HG03097 (cell line): ENCODE measurements around the gene ISM1.
"Not testable (repeated sequence)": the region's sequence is repeated elsewhere in the genome, so short reads cannot be mapped to it uniquely, and the experiment has no call there.

ENCODE experiments used
- ATAC-seq: cut with Tn5 transposase; IDR thresholded peaks from one replicate; pipeline ENCODE4 v1.9.1; 2021; ENCODE audit not compliant: unreplicated experiment, low FRiP score

Gene ISM1

GRCh38 chr20:13221313-13221672 lies 219 bp downstream of the ISM1 start:
- peak; percentile 37 for ATAC-seq

DNA sequence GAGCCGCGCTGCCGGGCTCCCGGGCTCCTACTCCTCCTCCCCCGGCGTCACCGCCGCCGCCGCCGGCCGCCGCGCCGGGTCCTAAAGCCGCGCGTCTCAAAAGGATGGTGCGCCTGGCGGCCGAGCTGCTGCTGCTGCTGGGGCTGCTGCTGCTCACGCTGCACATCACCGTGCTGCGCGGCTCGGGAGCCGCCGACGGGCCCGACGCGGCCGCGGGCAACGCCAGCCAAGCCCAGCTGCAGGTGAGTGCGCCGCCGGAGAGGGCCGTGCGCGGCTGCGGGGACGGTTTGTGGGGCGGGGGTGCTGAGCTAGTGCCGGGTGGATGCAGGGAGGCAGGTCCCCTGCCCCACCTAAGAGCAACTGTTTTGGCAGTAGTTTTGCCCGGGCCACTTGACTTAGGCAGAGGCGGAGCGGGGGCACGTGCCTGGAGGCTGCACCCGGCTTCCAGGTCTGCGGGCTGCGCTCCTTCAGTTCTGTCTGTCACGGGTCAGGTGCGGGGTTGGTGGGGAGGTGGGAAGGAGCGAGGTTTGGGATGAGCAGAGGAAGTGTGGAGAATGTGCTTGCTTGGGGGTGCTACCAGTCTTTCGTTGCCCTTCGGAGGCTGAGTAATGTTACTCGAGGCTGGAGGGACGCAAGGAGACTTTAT lies 722 bp downstream of the ISM1 start:
- peak; percentile 93 for ATAC-seq

GRCh38 chr20:13222319-13222716 lies 1.2 kb downstream of the ISM1 start:
- no peak for ATAC-seq

DNA sequence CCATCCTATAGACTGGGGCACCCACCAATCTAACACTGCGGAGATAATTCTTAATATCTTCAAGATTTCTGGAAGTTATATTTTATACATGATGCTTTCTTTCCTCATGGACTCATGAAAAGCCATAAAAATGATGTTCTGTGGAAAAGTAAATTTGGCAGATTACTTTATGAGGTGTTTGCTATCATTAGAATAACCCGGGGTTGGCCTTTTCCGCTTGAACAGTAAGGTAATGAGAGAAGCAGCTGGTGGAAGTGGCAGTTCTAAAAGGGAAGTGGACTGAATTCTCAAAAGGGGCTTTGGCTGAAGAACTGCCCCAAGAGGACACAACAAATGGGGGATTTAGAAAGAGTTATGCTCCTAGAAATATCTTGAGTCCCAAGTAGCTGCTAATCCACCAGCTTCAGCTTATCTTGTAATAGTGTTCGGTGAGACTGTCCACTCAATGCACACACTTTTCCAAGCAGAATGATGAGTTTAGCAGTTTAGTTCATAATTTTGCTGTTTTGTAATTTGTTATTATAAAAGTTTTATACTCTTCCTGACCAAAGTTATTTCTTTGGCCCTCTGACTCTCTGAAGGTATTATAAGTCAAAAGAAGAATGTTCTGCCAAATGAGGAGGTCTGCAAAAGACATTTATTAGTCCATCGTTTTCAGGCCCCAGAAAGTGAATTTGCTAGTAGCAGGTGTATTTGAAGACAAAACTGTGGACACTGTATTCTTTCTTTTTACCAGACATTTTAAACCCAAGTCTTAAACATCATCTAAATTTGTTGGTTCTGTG lies 2.9 kb downstream of the ISM1 start:
- ATAC-seq = no peak

- no peak for ATAC-seq
Observed at GRCh38 chr20:13226367-13226766, 5.3 kb downstream of the ISM1 start.

DNA sequence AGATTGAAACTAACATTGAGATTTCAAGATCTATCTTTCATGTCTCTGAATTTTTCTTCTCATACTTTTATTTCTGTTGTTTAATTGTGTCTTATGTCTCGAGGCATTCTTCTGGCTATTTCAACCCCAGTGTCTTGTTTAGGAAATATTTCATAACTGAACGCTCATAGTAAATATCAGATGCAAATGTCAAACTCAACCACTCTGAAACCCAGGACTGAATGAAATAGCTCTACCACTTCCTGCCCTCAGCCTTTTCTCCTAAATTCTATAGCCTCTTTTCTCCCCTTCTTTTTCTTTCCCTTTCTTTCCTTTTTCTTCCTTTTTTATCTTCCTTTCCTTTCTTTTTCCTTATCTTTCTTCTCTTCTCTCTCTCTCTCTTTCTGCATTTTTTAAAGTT lies 7.7 kb downstream of the ISM1 start:
- ATAC-seq = no peak

DNA sequence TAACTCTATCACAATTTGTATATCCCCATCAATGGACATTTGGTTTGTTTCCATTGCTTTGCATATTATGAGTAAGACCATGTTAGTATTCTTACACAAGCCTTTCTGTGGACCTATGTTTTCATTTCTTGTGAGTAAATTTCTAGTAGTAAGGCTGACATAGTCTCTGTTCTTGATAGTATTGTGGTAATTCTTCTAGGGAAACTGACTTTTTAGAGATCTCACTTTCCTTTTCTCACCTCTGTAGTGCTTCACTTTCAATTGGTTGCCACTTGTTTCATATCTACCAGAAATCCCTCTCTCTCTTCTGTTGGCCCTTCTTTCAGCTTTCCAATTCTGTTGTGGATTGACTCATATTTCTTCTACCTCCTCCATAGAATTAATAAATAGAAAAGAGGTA lies 8.5 kb downstream of the ISM1 start:
- peak; percentile 84 for ATAC-seq

DNA sequence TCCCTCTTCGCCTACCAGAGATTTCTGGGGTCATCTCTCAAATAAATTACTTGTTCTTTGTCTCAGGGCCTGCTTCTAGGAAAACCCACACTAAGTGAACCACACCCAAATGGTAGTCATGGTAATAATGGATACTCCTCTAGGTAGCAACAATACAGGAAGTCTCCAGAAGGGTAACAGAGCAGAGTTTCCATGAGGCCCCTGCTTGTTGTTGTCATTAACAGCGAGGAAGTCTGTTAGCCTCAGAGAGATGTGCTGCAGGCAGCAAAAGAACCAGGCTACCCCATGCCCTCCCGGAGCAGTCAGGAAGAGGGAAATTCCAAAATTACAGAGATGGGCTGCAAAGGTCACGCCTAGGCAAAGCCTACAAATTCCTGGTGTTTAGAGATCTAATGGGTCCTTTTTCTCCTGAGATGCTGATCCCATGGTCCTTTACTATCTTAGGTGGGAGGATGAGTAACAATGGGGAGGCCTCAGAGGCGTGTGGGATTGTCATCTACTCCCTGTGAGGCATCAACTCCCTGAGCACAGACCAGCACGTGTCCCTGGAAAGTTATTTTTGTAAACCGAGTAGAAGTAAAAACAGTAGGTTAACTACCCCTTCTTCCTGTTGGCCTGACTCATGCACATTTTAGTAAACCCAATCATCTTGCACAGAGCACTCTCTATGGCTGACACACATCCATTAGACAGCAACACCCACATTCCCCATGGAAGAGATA lies 10.1 kb downstream of the ISM1 start:
- no peak for ATAC-seq

- no peak for ATAC-seq
Observed at GRCh38 chr20:13232999-13233398, 11.9 kb downstream of the ISM1 start.

- ATAC-seq = no peak
Observed at GRCh38 chr20:13234961-13235360, 13.9 kb downstream of the ISM1 start.

- ATAC-seq = not testable (repeated sequence)
Observed at GRCh38 chr20:13236360-13236759, 15.3 kb downstream of the ISM1 start.

GRCh38 chr20:13236990-13237720 lies 16.1 kb downstream of the ISM1 start:
- no peak for ATAC-seq

GRCh38 chr20:13238001-13238653 lies 17.1 kb downstream of the ISM1 start:
- ATAC-seq = no peak

GRCh38 chr20:13243826-13244376 lies 22.8 kb downstream of the ISM1 start:
- no peak for ATAC-seq

- no peak for ATAC-seq
Observed at GRCh38 chr20:13245250-13245723, 24.2 kb downstream of the ISM1 start.

DNA sequence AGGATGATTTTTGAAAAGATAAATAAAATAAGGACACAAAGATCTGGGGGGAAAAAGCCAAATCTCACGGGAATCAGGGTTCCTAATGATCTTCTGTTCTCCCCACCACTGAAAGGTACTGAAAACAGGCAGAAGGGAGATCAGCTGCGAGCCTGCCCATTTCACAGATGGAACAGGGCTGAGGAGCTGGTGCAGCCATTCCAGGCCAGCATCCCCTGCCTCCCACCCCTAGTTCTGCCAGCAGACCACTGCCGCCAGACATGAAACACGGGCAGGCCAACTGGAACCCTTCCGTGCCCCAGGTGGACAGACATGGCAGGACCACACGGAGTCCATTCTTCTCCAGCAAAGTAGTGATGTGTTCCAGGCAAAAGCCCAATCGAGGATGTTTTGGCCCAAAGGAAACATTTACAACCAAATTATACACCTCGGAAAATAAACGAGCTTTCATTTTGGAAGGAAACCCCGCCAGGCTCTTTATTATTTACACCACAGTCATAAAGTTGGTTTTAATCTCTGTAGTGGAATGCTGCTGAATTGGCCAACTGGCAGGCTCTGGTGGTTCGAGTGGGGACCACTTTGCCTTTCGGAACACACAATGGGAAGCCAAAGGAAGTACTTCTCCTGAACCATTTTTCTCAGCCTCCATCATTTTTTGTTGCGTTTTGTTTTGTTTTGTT lies 28.2 kb downstream of the ISM1 start:
- ATAC-seq = no peak

DNA sequence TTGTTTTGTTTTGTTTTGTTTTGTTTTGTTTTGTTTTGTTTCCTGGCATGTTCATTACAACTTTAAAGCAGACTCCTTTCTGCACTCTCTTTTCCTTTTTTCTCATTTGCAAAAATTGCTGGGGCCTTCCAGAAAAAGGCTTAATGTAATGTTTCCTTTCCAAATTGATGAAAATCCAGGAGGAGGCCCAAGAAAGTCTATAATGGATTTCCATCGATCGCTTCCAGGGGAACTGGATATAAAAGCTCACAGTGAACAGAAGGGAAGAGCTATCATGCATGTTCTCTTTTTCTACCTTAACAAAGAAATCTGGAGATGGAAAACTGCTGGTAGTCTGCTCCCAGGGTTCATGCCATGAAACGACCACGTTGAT lies 28.7 kb downstream of the ISM1 start:
- no peak for ATAC-seq

GRCh38 chr20:13250251-13250650 lies 29.2 kb downstream of the ISM1 start:
- ATAC-seq = no peak

GRCh38 chr20:13251106-13251903 lies 30.2 kb downstream of the ISM1 start:
- no peak for ATAC-seq
